CD4-positive, alpha-beta T cell treated with Interleukin-12 subunit alpha and Interleukin-12 subunit beta, for 1 hour (primary cell): ENCODE data around the gene TMEM54.

Source experiments
- DNase-seq: peaks from one replicate; pipeline ENCODE4 v3.0.0-alpha.2; 2020

Gene TMEM54

DNA sequence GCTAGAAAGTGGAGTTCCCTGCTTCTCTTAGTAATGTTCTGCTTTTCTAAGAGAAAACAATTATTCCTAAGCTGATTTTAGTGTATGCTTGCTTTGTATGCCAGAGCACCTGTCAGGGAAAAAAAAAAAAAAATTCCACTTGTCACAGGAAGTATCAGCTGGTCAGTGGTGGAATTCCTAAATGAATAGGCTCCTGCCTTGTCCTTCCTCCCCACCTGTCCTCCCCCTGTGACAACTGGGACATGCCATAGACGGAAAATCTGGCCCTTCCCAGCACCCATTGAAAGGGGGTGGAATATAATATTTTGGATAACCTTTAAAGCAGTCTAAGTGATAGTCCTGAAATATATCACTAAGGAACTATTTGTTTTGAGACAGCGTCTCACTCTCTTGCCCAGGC, 41.3 kb downstream of the TMEM54 start:
- DNase-seq, result no peak

DNA sequence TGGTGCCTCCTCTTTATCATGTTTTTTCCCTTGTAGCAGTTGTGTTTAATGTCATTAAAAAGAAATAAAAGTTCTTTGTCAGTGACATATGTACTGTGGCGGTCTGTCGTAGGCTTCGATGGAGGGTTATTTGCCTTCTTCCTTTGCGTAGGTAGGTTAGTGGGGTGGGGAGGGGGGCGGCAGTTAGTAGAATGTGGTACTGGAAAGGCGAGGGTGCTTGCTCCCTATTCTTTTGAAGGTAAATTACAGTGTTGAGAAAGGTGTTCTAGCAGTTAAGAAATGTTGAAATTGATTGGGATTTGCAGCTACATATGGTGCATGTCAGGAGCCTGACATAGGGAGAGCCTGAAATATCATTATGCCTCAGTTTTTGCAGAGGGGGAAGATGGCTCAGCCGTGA, 42.4 kb downstream of the TMEM54 start:
- DNase-seq, result no peak

DNA sequence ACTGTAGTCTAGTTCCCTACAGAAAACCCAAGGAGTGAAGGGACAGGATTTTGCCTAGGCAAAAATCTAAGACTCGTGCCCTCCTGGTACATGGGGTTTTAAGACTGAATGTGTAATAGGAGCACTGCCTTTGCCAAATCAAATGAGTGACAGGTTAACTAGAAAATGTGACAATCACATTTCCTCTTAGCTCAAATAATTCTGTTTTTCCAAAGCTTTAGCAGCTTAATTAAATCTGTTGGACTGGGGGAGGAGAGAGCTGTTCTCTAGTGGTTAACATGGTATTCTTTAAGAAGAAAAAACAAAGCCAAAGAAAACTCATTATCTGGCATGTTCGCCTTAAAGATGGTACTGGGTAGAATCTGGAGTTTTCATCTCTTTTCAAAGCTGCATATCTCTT, 43.1 kb downstream of the TMEM54 start:
- no peak for DNase-seq

DNA sequence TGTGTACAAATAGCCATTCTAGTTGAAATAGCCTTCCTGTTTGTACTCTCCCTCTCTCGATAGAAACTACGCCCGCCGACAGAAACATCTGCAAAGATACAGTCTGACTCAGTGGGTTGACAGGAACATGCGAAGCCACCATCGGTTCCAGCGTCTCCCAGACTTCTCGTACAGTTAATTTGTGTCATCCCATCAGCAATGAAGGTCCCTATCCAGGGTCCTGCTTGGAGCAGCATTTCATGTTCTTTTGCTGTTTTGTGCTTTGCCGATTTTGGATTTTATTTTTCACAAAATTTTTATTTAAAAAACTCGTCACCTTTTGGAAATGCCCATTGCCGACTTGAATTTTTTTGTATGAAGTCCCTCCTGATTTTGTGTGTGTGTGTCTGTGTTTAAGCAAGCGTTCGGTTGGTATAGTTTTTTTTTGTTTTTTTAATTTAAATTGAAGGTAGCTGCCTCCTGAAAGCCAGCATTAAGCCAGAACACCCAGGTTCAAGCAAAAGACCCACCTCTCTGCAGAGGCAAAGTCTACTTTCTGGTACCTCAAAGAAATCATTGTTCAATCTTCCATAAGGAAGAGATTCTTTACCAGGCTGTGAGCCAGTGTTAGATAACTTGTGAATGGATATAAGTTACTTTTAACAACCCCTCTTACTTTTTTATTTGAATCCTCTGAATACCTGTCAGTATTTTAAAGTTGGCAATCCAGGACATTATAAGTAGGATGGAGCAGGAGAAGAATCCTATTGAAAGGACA, 45.1 kb downstream of the TMEM54 start:
- no peak for DNase-seq

DNA sequence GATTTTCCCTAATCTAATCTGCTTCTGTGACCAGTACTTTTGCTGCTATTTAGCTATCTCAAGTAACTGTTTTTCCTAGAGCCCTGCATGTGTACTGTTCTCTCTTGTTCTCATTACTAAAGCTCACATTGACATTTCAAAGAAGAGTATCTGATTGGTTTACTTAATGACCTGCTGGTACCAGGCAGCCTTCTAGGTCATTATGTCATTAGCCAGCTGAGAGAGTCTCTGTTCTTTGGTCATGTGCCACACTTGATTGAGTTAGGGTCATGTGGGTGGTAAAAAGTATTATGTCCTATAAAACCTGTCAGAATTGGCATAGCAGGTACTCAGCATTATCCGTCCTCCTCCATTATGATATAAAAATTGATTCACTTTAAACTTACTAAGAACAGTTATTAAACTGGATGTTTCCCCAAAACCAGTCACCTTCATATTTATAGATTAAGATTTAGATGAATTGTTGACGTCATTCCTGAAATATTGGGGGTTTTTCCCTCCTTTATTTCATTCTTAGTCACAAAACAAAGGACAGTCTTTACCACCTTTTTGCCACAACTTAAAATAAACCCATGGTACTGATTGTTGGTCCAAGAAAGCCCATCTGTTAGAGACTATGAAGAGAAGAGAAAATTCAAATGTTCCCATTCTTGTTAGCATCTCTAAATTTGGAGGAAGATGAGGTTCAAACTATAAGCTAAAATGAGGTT, 52.7 kb downstream of the TMEM54 start:
- no peak for DNase-seq
